Osteoblast (primary cell): Measurements from ENCODE around the gene IPO11. TPM values are rescaled to one million over a fixed set of nuclear protein-coding genes. Genes with fewer than 3 reads are reported as not detected.

Experiments
- DNase-seq: peaks from one replicate; pipeline ENCODE4 v3.0.0; 2011; ENCODE audit warnings: low spot score, mixed read lengths; ENCODE audit not compliant: insufficient read length; ENCODE audit errors: missing footprints
- H2AFZ ChIP-seq: 2 replicates; pipeline ENCODE4 v1.6.0; 2011; ENCODE audit warnings: mild to moderate bottlenecking, low read length
- H3K27ac ChIP-seq: 2 replicates; pipeline ENCODE4 v1.5.1; 2011; ENCODE audit warnings: mild to moderate bottlenecking, low read depth, low read length, moderate library complexity
- H3K27me3 ChIP-seq: 2 replicates; pipeline ENCODE4 v1.6.0; 2012; ENCODE audit warnings: mild to moderate bottlenecking, control low read depth, inconsistent platforms, low read length, moderate library complexity; ENCODE audit not compliant: insufficient read depth
- H3K36me3 ChIP-seq: 2 replicates; pipeline ENCODE4 v1.5.1; 2011; ENCODE audit warnings: mild to moderate bottlenecking, low read length, control low read depth, moderate library complexity; ENCODE audit not compliant: insufficient read depth
- H3K4me1 ChIP-seq: 2 replicates; pipeline ENCODE4 v1.5.1; 2011; ENCODE audit warnings: mild to moderate bottlenecking, low read length, control low read depth, moderate library complexity; ENCODE audit not compliant: insufficient read depth
- H3K4me2 ChIP-seq: 2 replicates; pipeline ENCODE4 v1.6.0; 2011; ENCODE audit warnings: mild to moderate bottlenecking, low read length; ENCODE audit not compliant: insufficient read depth
- H3K4me3 ChIP-seq: fragments of 200-600 bp; sonication (generic); 3 replicates; pipeline ENCODE4 v1.5.1; 2012; ENCODE audit warnings: mild to moderate bottlenecking, low read length, inconsistent platforms; ENCODE audit not compliant: insufficient read depth
- H3K79me2 ChIP-seq: 2 replicates; pipeline ENCODE4 v1.6.0; 2012; ENCODE audit warnings: mild to moderate bottlenecking, low read length, control low read depth, inconsistent platforms; ENCODE audit not compliant: insufficient read depth
- H3K9me3 ChIP-seq: 2 replicates; pipeline ENCODE4 v1.5.1; 2011; ENCODE audit warnings: low read depth, low read length, control low read depth
- H4K20me1 ChIP-seq: 2 replicates; pipeline ENCODE4 v1.6.0; 2012; ENCODE audit warnings: mild to moderate bottlenecking, low read length, control low read depth; ENCODE audit not compliant: insufficient read depth
- total RNA-seq: library from RNA; depleted of rRNA; stranded (reverse); fragments of >200 nt; gene quantifications from 2 replicates; pipeline ENCODE4 v1.2.3, GENCODE V29; 2012
- TF ChIP-seq, protein P1 (sequence below): IDR thresholded peaks from 2 replicates; pipeline ENCODE4 v1.5.1; 2011; ENCODE audit warnings: mild to moderate bottlenecking, low read depth, low read length, moderate library complexity; ENCODE audit errors: extremely low read depth

Gene IPO11
- total RNA-seq, 1 donor: 24.2 TPM

DNA sequence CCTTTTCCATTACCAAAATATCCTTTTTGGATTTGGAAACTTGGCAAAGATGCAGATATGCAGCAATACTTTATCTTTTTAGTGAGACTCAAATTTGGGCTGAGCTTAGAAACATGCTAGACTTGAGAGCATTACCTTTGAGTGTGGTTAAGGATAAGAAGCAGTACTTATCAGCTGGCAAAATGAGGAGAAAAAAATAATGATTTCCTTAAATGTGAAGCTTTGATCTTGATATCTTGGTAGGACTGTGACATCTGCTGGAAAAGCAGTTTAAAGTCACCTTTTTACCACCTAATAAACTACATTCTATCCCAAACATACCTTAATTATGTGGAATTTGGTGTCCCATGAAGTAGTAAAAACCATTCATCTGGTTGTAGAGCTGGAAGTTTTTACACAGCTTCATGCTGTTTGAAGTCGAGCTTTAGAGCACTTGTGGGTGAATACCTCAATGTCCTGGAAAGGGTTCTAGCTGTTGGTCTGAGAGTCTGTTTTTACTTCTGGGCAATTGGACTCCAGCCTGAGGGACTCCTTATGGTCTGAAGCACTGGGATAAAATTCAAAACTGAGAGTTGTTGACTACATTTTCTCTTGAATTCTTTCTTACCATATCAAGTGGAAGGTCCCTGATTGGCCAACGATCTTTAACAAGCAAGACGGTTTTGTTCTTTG lies 219.5 kb downstream of the IPO11 start:
- no peaks in the 10 kb centered on the region for H3K36me3 ChIP-seq
- H3K27ac ChIP-seq: no peak overlapping the region
- no peaks in the 10 kb centered on the region for H4K20me1 ChIP-seq
- TF ChIP-seq, protein P1, sequence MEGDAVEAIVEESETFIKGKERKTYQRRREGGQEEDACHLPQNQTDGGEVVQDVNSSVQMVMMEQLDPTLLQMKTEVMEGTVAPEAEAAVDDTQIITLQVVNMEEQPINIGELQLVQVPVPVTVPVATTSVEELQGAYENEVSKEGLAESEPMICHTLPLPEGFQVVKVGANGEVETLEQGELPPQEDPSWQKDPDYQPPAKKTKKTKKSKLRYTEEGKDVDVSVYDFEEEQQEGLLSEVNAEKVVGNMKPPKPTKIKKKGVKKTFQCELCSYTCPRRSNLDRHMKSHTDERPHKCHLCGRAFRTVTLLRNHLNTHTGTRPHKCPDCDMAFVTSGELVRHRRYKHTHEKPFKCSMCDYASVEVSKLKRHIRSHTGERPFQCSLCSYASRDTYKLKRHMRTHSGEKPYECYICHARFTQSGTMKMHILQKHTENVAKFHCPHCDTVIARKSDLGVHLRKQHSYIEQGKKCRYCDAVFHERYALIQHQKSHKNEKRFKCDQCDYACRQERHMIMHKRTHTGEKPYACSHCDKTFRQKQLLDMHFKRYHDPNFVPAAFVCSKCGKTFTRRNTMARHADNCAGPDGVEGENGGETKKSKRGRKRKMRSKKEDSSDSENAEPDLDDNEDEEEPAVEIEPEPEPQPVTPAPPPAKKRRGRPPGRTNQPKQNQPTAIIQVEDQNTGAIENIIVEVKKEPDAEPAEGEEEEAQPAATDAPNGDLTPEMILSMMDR: no peak
- no peaks in the 10 kb centered on the region for H3K9me3 ChIP-seq
- H3K27me3 ChIP-seq: no peaks in the 10 kb centered on the region
- no peak overlapping the region for H3K4me2 ChIP-seq
- no peaks in the 10 kb centered on the region for H3K4me1 ChIP-seq
- no peak overlapping the region for H2AFZ ChIP-seq
- DNase-seq: no peak
- no peaks in the 10 kb centered on the region for H3K79me2 ChIP-seq
- H3K4me3 ChIP-seq: no peak overlapping the region

DNA sequence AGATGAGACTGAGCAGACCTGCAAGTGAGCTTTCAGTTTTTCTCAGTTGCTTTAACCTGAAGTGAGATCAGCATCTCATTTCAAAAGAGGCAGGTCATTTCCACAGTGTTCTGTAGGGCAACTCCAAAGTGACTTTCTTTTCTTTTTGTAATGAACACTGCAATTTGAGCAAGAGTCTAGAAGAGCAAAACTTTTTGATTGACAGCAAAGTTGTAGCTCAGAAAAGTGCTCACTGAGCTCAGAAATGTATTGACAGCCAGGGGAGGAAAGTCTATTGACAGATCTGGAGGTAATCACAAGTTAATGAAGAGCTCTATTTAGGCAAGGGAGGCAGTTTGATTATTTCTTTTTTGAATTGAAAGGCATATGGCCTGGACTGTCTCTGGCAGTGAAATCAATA lies 220.7 kb downstream of the IPO11 start:
- H3K4me3 ChIP-seq: no peak overlapping the region
- no peak for DNase-seq
- no peaks in the 10 kb centered on the region for H3K36me3 ChIP-seq
- no peaks in the 10 kb centered on the region for H3K9me3 ChIP-seq
- no peaks in the 10 kb centered on the region for H4K20me1 ChIP-seq
- H3K27ac ChIP-seq: no peak overlapping the region
- H3K27me3 ChIP-seq: no peaks in the 10 kb centered on the region
- TF ChIP-seq, protein P1: no peak
- no peak overlapping the region for H2AFZ ChIP-seq
- no peaks in the 10 kb centered on the region for H3K4me1 ChIP-seq
- no peaks in the 10 kb centered on the region for H3K79me2 ChIP-seq
- H3K4me2 ChIP-seq: no peak overlapping the region

DNA sequence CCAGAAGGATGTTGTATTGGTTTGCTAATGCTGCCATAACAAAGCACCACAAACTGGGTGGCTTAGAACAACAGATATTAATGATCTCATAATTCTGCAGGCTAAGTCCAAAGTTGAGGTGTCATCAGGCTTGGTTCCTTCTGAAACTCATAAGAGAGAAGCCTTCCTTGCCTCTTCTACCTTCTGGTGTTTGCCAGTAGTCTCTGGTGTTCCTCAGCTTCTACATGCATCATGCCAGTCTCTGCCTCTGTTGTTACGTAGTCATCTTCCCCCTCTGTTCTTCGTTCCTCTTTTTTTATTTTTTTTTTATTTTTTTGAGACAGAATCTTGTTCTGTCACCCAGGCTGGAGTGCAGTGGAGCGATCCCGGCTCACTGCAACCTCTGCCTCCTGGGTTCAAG lies 227.9 kb downstream of the IPO11 start:
- DNase-seq: peak; percentile 21
- TF ChIP-seq, protein P1: no peak
- Histone ChIP-seq H2AFZ (no peak overlapping the region), H3K36me3 (no peaks in the 10 kb centered on the region), H3K4me2 (no peak overlapping the region), H3K9me3 (no peaks in the 10 kb centered on the region), H3K79me2 (no peaks in the 10 kb centered on the region), H3K27ac (no peak overlapping the region), H4K20me1 (no peaks in the 10 kb centered on the region), H3K4me1 (no peaks in the 10 kb centered on the region), H3K27me3 (no peaks in the 10 kb centered on the region), H3K4me3 (no peak overlapping the region)

DNA sequence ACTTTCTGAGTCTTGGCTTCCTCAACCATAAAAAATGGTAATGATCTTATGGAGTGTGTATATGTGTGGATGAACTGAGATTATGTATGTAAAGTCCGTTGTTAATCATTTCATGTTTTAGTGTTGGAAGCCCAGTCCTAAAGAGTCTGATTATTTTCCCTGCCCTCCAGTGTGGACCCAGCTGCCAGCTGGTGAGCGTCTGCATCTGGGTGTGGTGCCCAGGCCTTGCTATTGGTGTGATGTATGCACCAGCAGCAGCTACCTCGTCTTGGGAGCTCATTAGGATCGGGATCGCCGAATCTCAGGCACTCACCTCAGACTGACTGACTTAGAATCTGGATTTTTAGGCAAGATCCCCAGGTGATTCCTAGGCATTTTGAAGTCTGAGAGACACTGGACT lies 229.9 kb downstream of the IPO11 start:
- Histone ChIP-seq H3K4me2 (no peak overlapping the region), H3K36me3 (no peaks in the 10 kb centered on the region), H3K9me3 (no peaks in the 10 kb centered on the region), H3K4me1 (no peaks in the 10 kb centered on the region), H3K27ac (no peak overlapping the region), H3K27me3 (no peaks in the 10 kb centered on the region), H4K20me1 (no peaks in the 10 kb centered on the region), H2AFZ (no peak overlapping the region), H3K4me3 (no peak overlapping the region), H3K79me2 (no peaks in the 10 kb centered on the region)
- TF ChIP-seq, protein P1: no peak
- DNase-seq: peak; percentile 52
